HepG2 (cell line): Measurements from ENCODE around the gene ARHGAP26. TPM values are rescaled to one million over a fixed set of nuclear protein-coding genes. Genes with fewer than 3 reads are reported as not detected.

ENCODE experiments used
- BORCS8-MEF2B ChIP-seq: sonication (generic); formaldehyde crosslinking; IDR thresholded peaks from 2 replicates; pipeline ENCODE4 v1.8.0; 2022; ENCODE audit warnings: mild to moderate bottlenecking, missing genetic modification reagents
- BRF2 ChIP-seq: sonication (generic); formaldehyde crosslinking; IDR thresholded peaks from 2 replicates; pipeline ENCODE4 v1.8.1; 2022; ENCODE audit warnings: mild to moderate bottlenecking, missing genetic modification reagents
- DPF2 ChIP-seq: sonication (generic); formaldehyde crosslinking; IDR thresholded peaks from 2 replicates; pipeline ENCODE4 v1.4.0; 2020; ENCODE audit warnings: mild to moderate bottlenecking, low read depth, missing genetic modification reagents, borderline replicate concordance
- EP300 ChIP-seq, 3 experiments: sonication (generic) in 1 of 3; formaldehyde crosslinking in 1 of 3; IDR thresholded peaks; 2 replicates each; pipeline versions ENCODE4 v1.5.1 to v1.6.1; 2011 to 2020; ENCODE audit warnings: low read depth in 2 of 3, low read length in 2 of 3, borderline replicate concordance in 1 of 3, improper control_type of control experiment in 1 of 3, mild to moderate bottlenecking in 1 of 3, missing genetic modification reagents in 1 of 3, moderate library complexity in 1 of 3
- FOXJ3 ChIP-seq: sonication (generic); formaldehyde crosslinking; IDR thresholded peaks from 2 replicates; pipeline ENCODE4 v1.4.0; 2020; ENCODE audit warnings: missing genetic modification reagents, mild to moderate bottlenecking, borderline replicate concordance
- FOXO1 ChIP-seq: sonication (generic); formaldehyde crosslinking; IDR thresholded peaks from 2 replicates; pipeline ENCODE4 v1.4.0; 2020; ENCODE audit warnings: missing genetic modification reagents
- GATAD2A ChIP-seq: IDR thresholded peaks from 2 replicates; pipeline ENCODE4 v1.6.1; 2016
- GLMP ChIP-seq: sonication (generic); formaldehyde crosslinking; IDR thresholded peaks from 2 replicates; pipeline ENCODE4 v1.9.0; 2021; ENCODE audit warnings: missing genetic modification reagents, mild to moderate bottlenecking, borderline replicate concordance
- MYPOP ChIP-seq: sonication (generic); formaldehyde crosslinking; IDR thresholded peaks from 2 replicates; pipeline ENCODE4 v1.8.1; 2023; ENCODE audit warnings: mild to moderate bottlenecking, moderate library complexity, missing genetic modification reagents
- SKI ChIP-seq: fragments of 450-650 bp; IDR thresholded peaks from one replicate; pipeline ENCODE4 v1.6.1; 2018; ENCODE audit warnings: mild to moderate bottlenecking; ENCODE audit not compliant: partially characterized antibody
- ZNF234 ChIP-seq: sonication (generic); formaldehyde crosslinking; conservative IDR thresholded peaks from 2 replicates; pipeline ENCODE4 v1.5.1; 2020; ENCODE audit warnings: mild to moderate bottlenecking, missing genetic modification reagents
- ZNF331 ChIP-seq: sonication (generic); formaldehyde crosslinking; IDR thresholded peaks from 2 replicates; pipeline ENCODE4 v1.4.0; 2020; ENCODE audit warnings: missing genetic modification reagents
- ZNF609 ChIP-seq: sonication (generic); formaldehyde crosslinking; IDR thresholded peaks from 2 replicates; pipeline ENCODE4 v1.4.0; 2020; ENCODE audit warnings: mild to moderate bottlenecking, missing genetic modification reagents, borderline replicate concordance
- ZNF614 ChIP-seq: IDR thresholded peaks from 2 replicates; pipeline ENCODE4 v1.6.1; 2018; ENCODE audit warnings: missing biosample characterization, missing genetic modification reagents, inconsistent platforms, borderline replicate concordance
- ZNF703 ChIP-seq: sonication (generic); formaldehyde crosslinking; IDR thresholded peaks from 2 replicates; pipeline ENCODE4 v1.5.1; 2020; ENCODE audit warnings: missing genetic modification reagents, mild to moderate bottlenecking, moderate library complexity, borderline replicate concordance
- ZNF782 ChIP-seq: sonication (generic); formaldehyde crosslinking; IDR thresholded peaks from 2 replicates; pipeline ENCODE4 v1.4.0; 2020; ENCODE audit warnings: missing genetic modification reagents, mild to moderate bottlenecking, borderline replicate concordance
- polyA plus RNA-seq, 8 experiments: library from polyadenylated mRNA; depleted of rRNA in 3 of 8; stranded (reverse) in 7 of 8; unstranded in 1 of 8; fragments of >200 nt; fragmentation: Illumina TruSeq in 4 of 8; extraction: Trizol in 4 of 8; gene quantifications; 2 replicates each; pipeline versions ENCODE4 v1.2.1 to v1.2.3, GENCODE V29; 2011 to 2016; ENCODE audit warnings: low read depth in 4 of 8, missing spikeins in 1 of 8, mixed read lengths in 1 of 8; ENCODE audit not compliant: insufficient read depth in 1 of 8
- total RNA-seq, 5 experiments: library from RNA; depleted of rRNA; stranded (reverse); fragments of >200 nt; fragmentation: Illumina TruSeq; extraction: Trizol; gene quantifications; 2 replicates each; pipeline ENCODE4 v1.2.3, GENCODE V29; 2016; ENCODE audit warnings: low read depth in 1 of 5

ARHGAP26 gene
- total and polyA plus RNA-seq, 2 of the 13 experiments (the other 11 are each of a cell fraction or from before 2014, with no cell fraction given) = 9.6 to 18.2 TPM

GRCh38 chr5:142770650-142771609, 753 bp downstream of the ARHGAP26 start (continued):
- peak; percentile 68; the same call in 1 of the 2 replicates for TF ChIP-seq BORCS8-MEF2B (CRISPR knock-in tag)
- TF ChIP-seq FOXJ3 = no peak
- TF ChIP-seq GLMP (CRISPR knock-in tag) = no peak
- 0 out of 2 replicates have a peak, but pooled peaks have one; percentile 34 for TF ChIP-seq ZNF609 (CRISPR knock-in tag)
- TF ChIP-seq ZNF782 = peak; percentile 28; the same call in 1 of the 2 replicates
- peak; percentile 71 for TF ChIP-seq GATAD2A (CRISPR knock-in tag)
- TF ChIP-seq MYPOP (CRISPR knock-in tag) = peak; percentile 76
- no peak for TF ChIP-seq DPF2 (CRISPR knock-in tag)
- peak; percentile 52; the same call in 1 of the 2 replicates for TF ChIP-seq ZNF614 (CRISPR knock-in tag)
- 0 out of 2 replicates have a peak, but pooled peaks have one; percentile 26 for TF ChIP-seq ZNF703 (CRISPR knock-in tag)
- TF ChIP-seq EP300 (IDR thresholded peaks at IDR 0.05; ENCODE audit: low read depth in 2 of 2, low read length in 2 of 2) = no peak
- no peak for TF ChIP-seq EP300 (CRISPR knock-in tag; IDR thresholded peaks at IDR 0.05; ENCODE audit: borderline replicate concordance)
- no peak for TF ChIP-seq ZNF234 (CRISPR knock-in tag)
- TF ChIP-seq FOXO1 (CRISPR knock-in tag) = peak; percentile 58; the same call in 1 of the 2 replicates
- no peak for TF ChIP-seq SKI
- TF ChIP-seq BRF2 (CRISPR knock-in tag) = no peak
- peak; percentile 52; the same call in 1 of the 2 replicates for TF ChIP-seq ZNF331 (CRISPR knock-in tag)
